GM19351 (cell line): ENCODE results near the gene RAB11FIP5.
A peak's percentile ranks its signal among the peaks of the same experiment; 100 is the strongest.
"Not testable (repeated sequence)": the region's sequence is repeated elsewhere in the genome, so short reads cannot be mapped to it uniquely, and the experiment has no call there.

Experiments used
- ATAC-seq: cut with Tn5 transposase; IDR thresholded peaks from one replicate; pipeline ENCODE4 v1.9.1; 2021; ENCODE audit warnings: mild to moderate bottlenecking, moderate library complexity; ENCODE audit not compliant: unreplicated experiment

Gene RAB11FIP5

GRCh38 chr2:73070643-73071359, 41.9 kb downstream of the RAB11FIP5 start:
- peak; percentile 7 for ATAC-seq

GRCh38 chr2:73069855-73070642, 42.7 kb downstream of the RAB11FIP5 start:
- no peak for ATAC-seq

DNA sequence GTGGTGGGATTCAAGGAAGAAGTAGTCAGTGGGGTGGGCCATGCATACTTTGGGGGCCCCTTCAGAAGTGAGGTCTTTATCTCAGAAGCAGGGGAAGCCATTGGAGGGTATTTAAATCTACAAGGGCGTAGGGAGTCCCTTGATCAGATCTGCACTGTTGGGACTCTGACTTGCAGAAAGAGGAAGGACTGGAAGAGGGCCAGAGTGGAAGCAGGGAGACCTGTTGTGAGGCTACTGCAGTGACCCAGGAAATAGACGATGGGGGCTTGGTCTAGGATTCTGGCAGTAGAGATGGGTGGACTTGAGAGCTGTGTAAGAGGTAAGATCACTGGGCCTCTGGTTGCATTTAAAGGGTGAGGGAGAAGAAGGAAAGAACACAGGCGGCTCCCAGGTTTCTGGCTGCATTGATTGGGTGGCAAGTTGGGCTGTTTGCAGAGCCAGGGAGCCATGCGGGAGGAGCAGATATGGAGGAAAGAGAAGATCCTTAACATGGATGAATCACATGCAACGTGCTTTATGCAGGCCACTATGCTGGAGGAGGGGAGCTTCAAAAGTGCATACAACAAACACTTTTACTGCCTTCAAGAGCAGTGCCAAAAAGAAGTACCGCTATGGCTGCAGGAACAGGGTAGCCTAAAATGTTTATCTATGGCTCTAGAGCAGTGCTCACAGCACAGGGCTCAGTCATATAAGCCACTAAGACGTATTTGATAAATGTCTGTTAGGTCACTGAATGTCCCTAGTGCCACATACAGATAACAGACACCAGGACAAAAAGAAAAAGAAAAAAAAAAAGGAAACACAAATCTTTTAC, 43.5 kb downstream of the RAB11FIP5 start:
- ATAC-seq = no peak

- ATAC-seq = no peak
Measured at GRCh38 chr2:73068147-73068546, 44.6 kb downstream of the RAB11FIP5 start.

- ATAC-seq = no peak
Measured at GRCh38 chr2:73067043-73067442, 45.7 kb downstream of the RAB11FIP5 start.

- ATAC-seq = not testable (repeated sequence)
Measured at GRCh38 chr2:73065070-73065469, 47.7 kb downstream of the RAB11FIP5 start.

DNA sequence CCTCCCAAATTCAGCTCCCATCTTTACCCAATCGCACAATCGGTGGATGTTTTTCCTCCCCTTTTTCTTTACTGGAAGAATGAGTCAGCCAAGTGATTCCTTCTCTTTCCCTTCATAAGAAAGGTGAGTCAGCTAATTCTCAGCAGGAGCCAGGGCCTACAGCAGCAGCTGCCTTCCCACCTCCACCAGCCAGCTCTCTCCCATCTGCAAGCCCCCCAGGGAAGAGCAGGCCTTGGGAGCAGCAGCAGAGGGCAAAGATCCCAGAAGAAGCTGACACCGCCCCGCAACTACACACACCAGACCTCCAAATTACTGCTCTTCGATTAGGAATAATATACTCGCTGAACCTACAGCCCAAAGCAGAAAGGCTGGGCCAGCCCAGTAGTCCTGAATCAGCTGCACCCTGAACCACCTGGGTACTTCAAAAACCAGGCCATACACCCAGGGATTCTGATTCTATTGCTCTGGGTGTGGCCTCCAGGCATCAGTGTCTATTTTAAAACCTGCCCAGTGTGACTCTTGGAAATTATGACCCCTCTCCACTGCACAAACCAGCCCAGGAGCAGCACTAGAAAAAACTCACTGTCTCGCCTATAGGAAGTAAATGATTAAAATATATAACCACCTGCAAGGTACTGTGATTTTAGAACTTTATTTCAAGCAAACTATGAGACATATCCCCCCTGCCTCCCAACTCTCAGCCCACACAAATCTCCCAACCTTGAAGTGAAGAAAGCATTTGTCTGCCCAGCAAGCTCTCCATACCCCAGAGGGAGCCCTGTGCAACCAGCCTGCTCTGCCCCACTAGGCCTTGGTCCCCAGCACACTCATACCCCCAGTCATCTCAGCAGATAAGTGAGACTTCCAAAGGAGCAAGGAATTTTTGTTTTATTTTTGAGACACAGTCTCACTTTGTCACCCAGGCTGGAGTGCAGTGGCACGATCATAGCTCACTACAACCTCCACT, 48.6 kb downstream of the RAB11FIP5 start:
- no peak for ATAC-seq

DNA sequence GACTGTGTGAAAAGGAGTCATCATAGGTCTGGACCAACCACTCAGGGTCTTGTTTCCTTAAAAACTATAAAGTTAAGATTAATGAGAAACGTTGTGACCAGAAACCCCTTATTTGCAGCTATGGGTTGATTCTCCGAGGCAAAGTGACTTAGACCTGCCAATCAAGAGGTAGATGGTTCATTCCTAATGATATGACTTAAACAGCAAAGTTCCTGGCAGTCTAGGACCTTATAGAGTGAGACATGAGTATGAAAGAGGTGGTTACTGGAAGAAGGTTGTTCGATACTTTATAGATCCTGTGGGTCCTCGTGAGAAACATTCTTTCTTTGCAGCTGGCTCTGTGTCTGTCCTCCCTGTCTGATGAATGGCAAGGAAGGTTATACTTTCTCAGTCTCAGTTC, 49.3 kb downstream of the RAB11FIP5 start:
- ATAC-seq = no peak

DNA sequence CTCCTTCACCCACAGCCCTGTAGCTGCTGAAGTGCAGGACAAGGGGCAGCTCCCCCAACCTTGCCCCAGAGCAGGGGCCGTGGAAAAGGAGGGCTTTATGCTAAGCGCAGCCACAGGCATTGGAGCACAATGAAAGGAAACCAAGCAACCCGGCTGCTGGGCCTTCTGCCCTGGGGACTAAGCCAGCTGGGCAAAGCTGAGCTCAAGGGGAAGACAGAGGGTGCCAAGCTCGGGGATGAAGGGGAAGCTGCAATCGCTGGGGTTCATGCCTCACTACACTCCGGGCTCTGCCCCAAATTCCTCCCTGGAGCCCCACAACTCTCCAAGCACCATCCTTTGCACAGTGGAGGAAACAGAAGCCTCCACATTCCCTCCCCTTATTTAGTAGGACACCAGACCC, 53.6 kb downstream of the RAB11FIP5 start:
- ATAC-seq = no peak

- no peak for ATAC-seq
Measured at GRCh38 chr2:73054980-73055379, 57.8 kb downstream of the RAB11FIP5 start.

DNA sequence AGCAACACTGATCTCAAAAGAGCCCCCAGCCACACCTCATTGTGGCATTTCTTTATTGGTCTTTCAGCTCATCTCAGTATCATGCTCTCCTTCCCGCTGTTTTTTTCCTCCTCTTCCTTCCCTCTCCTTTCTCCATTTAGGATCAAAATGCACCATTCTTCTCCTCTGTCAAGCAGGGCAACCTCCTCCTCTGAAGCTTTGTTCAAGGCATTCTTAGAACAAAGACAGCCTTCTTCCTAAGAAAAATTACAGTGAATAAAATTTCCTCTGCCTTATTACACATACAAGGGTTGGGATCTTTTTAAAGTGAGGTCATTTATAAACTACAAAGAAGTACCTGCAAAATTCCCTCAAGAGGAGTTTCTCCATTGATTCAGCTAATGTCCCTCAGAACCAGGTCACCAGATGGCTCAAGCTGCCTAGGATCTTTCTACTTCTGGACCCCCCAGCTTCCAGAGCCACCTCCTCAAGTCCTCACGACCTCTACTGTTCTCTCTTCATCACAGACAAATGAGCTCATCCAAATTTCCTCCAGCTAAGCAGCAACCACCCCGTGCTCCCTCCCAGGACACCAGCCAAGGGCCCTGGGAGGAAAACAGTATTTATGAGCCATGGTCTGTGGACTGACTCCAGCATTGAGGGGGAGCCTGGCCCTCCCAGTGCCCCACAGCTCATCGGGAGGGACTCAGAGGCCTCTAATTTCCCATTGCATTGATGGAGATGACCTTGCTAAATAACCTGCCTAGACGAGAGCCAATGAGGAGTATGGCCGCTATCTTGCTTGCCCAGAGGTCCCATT, 59.2 kb downstream of the RAB11FIP5 start:
- no peak for ATAC-seq

DNA sequence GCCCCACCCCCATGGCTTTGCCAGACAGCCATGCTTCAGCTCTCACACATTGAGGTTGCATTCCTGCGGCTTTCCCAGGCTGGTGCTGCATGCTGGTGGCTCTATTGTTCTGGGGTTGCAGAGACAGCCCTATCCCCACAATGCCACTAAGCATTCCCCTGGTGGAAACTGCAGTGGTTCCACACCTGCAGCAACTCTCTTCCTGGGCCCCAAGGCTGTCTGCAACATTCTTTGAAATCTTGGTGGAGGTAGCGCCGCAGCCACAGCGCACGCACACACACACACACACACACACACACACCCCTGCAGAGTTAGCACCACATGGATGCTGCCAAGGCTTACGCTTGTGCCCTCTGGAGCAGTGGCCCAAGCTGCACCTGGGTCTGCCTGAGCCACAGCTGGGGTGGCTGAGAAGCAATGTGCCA, 62.6 kb downstream of the RAB11FIP5 start:
- no peak for ATAC-seq

GRCh38 chr2:73043929-73044832, 68.6 kb downstream of the RAB11FIP5 start:
- no peak for ATAC-seq

DNA sequence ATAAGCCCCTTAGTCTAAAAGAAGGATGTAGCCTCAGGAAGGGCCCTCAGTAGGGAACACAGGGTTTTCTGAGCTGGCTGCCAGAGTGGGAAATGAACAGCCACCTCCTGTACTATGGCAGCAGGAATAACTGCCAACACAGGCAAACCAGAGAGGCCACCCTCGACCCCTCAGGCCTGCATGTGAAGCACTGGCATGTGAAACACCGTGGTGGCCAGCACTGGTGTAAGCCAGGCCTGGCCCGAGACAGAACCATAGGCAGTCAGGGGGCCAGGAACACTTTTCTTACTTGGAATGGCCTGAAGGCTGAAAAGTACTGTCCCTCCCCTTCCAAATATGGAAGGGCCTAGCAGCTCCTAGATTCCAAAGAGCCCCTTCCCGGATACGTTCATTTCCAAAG, 69.5 kb downstream of the RAB11FIP5 start:
- ATAC-seq = no peak

DNA sequence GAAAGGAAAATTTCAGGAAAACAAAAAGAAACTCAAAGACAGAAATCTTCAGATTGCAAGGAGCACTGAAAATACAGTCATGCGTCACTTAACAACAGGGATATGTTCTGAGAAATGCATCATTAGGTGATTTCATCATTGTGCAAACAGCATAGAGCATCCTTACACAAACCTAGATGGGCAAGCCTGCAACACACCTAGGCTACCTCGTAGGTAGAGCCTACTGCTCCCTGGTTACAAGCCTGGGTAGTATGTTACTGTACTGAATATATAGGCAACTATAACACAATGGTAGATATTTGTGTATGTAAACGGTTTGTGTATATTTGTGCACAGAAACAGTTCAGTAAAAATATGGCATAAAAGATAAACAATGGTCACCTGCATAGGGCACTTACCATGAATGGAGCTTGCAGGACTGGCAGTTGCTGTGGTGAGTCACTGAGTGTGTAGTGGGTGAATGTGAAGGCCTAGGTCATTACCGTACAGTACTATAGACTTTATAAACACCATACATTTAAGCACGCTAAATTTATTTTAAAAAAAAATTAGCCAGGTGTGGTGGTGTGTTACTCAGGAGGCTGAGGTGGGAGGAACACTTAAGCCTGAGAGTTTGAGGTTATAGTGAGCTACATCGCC, 74.7 kb downstream of the RAB11FIP5 start:
- ATAC-seq = no peak

DNA sequence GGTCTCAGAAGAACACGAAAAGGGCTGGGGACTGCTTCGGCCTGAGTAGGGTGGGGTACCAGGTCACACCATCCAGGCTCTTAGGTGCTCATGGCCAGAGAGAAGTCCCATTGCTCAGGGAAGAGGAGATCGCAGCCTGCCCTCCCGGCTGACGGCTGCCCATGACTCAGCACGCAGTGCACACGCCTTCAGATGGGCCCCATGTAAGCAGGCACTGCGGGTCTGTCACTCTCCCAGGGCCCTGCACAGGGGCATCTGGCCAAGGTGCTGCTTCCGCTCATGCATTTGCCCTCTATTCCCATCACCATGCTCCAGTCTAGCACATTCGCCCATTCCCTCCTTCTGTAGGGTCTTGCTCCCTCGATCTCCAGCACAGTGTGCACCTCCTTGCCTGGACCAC, 76.0 kb downstream of the RAB11FIP5 start:
- no peak for ATAC-seq

DNA sequence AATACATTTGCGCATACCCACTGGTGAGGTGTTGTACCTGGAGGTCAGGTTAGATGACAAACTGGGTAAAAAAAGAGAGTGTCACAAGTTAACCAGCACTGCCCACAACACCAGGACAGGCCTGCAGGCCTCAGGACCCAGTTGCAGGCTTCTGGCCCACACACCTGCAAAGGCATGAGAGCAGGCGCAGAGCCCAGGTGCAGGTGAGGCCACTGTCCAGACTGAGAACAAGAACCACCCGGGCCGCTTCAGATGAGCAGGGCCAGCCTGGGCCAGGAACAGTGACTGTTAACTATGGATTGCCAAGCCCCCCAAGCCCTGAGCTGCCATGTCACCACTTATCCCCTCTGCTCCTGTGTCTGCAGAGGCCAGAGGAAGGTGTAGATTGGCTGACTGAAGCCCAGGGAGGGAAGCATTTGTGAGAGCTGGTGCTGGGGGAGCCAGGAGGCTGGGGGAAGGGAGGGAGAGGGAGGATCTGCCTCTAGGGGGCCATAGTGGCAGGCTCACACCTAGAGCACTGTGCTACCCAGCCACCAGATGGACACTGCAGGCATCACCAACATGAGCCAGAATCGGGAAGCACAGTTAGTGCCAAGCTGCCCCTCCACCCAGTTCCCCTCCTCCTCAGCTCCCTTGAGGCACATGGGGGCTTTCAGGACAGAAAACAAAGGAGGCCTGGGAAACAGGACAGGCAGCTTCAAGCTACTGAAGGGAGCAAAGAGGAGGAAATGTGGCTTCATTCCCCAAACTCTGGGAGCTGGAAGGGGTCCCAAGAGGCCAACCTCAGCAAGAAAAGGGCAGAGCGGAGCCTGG, 76.6 kb downstream of the RAB11FIP5 start:
- no peak for ATAC-seq
